HG03108 (cell line): ENCODE results near the gene PLCB1.

Source experiments
- ATAC-seq: cut with Tn5 transposase; IDR thresholded peaks from one replicate; pipeline ENCODE4 v1.9.1; 2021; ENCODE audit warnings: moderate library complexity; ENCODE audit not compliant: unreplicated experiment

Gene PLCB1

GRCh38 chr20:8527998-8528723 is 396.1 kb downstream of the PLCB1 start:
- peak; percentile 64 for ATAC-seq

DNA sequence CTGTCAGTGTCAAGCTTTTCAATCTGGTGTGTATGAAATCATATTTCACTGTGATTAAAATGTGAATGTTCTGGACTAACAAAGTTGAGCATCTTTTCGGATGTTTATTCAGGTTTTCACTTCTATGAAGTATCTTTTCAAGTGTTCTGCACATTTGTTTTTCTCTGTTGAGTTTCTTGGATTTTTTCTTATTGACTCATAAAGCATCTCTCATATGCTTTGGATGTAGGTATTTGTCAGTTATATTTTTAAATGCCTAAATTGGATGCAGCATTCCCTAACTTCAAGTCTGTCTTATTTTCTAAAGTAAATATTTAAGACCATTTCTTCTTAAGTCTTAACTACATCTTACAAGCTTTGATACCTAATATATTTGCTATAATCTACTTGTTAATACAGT is 398.0 kb downstream of the PLCB1 start:
- no peak for ATAC-seq

DNA sequence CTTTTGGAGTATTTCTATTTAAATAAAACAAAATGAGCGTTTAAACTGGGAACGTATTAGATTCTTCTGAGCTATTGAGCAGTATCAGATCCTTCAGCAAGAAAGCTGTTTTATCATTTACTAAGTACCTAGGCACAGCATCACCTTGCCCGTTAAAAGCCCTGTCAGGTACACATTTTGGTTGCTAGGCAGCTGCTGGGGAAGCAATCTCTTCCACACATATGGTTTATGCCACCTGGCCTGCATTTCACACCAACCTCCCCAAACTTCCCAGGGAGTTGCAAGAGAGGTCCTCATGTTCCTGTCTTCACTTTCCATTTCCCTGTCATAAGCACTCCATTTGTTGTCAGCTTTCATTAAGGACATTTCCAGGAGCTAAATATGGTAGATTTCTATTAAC is 400.1 kb downstream of the PLCB1 start:
- no peak for ATAC-seq

DNA sequence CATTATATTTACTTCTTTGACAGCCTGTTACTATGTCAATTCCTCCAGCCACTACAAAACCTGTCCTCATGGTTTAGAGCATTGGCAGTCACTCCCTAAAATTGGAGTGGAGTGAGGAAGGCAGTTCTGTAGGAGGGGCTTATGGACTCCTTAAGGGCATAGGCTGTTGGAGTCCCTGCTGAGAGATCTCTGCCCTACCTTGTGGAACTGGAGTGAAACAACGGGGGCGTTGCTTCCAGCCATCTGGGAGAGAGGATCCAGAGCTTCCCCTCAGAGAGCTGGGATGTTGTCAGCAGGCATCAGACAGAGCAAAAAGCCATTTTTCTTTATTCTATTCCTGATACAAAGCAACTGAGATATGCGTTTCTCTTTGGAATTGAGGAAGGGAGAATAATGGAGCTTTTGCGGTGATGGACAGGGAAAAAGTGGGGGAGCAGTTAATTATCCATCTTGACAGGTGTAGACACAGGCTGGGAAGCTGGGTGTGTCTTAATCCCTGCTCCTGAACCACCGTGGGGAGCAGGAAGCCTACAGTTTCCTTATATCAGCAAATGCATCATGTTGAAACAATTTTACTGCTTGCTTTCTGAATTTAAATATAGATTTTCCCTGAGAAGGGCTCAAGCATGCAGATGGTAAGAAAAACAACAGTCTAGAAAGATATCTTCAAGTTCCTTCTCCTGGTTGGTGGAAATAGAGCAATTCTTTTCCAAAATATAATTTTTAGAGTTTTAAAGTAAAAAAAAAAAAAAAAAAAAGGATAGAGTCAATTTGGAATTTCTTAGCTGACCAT is 402.5 kb downstream of the PLCB1 start:
- no peak for ATAC-seq

GRCh38 chr20:8535403-8536261 is 403.6 kb downstream of the PLCB1 start:
- ATAC-seq = no peak

GRCh38 chr20:8536262-8536618 is 404.2 kb downstream of the PLCB1 start:
- no peak for ATAC-seq

DNA sequence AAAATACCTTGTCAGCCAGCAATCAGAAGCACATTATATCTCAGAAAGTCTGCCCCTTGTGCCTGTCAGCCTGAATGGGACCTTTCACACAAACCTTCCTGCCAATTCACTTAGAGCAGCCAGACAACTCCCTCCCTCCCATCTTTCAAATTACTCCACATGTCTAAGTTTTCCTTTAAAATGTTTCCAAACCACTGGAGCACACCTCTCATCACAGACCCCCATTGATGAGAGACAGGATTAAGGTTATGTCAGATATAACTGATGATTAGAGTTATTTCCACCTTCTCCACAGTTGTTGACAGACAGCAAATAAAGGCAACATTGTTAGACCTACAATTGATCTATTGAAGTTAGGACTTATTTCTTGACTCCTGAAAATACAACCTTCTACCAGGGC is 408.4 kb downstream of the PLCB1 start:
- ATAC-seq = no peak

DNA sequence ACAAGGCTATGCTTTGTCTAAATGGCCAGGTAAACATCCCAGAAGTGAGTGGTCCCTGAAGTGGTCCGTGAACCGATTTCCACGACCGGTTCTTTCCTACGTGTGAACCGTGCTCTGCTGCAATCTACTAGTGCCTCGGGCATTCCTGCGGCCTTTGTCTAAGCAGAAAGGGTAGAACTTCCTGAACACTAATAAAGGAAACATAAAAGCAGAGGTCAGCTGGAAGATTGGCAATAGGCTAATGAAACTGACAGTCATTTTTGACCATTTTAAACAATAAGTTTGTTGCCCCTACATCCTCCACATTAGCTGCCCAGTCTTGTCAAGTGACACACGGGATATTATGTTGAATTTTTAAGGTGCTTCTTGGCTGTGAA is 410.0 kb downstream of the PLCB1 start:
- no peak for ATAC-seq

DNA sequence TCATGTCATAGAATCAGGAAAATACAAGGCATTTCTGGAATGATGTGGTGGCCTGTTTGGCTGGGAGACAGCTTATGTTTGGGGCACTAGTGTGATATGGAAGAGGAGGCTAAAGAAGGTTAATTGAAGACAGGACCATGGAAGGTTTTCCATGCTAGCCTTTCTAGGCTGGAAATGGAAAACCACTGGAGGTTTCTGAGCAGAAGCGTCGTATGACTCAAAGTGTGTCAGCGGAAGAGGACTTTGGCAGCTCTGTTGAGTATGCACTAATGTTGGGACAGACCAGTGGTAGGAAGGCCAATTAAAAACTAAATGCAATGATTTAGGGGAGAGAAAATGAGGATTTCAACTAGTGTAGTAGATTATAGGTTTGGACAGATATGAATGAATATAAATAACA is 413.1 kb downstream of the PLCB1 start:
- no peak for ATAC-seq

DNA sequence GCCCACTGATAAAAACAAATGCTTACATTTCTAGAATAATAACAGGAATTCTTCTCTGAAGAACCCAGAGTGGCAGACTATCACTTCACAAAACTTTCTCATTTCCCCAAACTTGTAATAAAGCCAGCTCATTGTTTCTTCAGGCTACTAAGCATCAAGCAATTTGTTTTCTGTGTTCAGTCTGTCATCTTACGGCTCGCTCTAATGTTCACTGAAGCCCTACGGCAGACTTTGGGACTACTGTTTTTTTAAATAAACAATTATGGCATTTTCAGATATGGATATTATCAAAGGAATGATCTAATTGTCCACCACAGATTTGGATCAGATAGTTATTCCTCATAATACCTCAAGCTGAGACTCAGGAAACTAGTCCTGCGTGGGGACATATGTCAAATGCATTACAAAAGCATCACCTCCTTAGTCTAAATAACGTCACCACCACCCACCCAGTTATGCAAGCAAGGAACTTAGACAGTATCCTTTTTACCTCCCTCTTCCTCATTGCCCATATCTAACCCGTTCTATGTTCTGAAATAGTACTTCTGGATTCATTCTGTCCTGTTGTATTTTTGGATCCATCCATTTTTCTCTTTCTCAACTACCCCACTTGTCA is 415.1 kb downstream of the PLCB1 start:
- no peak for ATAC-seq

DNA sequence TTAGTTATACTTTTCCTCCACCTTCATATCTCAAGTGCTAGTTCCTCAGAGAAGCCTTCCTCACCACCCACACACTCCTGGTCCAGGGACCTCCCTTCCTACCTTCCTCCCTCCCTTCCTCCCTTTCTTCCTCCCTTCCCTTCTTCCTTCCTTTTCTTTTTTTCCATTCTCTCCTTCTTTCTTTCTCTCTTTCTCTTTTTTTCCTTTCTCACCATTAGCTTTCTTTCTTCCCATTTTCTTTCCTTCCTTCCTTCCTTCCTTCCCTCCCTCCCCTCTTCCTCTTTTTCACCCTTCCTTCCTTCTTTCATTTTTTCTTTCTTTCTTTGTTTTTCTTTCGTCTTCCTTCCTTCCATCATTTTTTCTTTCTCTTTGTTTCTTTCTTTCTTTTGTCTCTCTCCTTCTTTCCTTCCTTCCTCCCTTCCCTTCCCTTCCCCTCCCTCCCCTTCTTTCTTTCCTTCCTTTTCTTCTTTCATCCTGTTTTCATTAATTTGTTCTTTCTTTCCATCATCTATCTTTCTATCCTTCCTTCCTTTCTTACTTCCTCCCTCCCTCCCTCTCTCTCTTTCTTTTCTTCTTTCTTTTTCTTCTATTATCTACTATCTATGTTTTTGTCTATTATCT is 416.0 kb downstream of the PLCB1 start:
- ATAC-seq = no peak

DNA sequence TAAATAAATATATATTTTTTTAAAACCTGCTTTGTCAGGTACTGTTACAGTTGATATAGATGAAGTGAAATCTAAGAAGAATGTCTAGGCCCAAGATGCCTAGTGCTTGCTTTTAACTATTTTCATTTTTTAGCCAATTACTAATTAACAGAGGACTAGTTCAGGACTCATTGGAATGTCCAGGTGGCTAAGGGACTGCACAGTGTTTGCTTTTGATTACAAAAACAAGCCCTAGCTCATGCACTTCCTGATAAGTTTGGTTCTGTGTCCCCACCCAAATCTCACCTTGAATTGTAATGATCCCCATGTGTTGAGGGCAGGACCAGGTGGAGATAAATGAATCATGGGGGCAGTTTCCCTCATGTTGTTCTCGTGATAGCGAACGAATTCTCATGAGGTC is 417.1 kb downstream of the PLCB1 start:
- no peak for ATAC-seq

- ATAC-seq = no peak
Observed at GRCh38 chr20:8557711-8558110, 425.6 kb downstream of the PLCB1 start.

DNA sequence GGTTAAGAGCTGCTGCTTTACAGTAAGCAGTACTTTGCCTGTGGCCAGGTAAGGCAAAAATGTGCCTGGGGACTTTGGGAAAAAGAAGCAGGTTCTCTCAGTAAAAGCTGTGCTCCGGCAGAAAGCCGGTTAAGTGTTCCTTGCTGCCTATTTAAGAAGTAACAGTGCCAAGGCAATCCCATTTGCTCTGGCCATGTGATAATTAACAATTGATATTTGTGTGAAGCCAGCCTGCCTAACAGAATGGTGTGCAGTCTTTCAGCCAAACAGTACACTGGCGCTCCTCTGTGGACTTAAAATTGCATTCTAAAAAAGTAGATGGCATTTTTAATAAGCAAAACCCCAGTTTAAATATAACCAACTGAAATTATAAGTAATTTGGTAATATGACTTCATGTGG is 430.3 kb downstream of the PLCB1 start:
- ATAC-seq = no peak

DNA sequence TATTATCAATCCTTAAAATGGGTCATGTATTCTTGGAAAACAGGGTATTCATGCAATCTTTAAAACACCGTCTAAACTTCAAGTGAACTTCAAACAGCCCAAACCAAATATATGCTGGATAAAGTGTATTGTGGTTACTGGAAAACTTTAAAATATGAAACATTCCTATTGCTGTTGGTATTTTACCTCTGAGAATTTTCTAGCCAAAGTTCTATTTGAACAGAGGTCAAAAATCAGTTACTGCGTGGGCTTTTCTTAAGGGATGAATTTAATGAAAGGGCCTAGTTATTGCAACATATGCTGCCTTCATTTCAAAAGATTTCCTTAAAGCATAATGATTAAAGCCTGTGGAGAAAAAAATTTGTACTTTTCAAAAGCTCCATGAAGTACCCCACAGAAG is 436.0 kb downstream of the PLCB1 start:
- ATAC-seq = no peak

GRCh38 chr20:8569766-8570165 is 437.7 kb downstream of the PLCB1 start:
- no peak for ATAC-seq

DNA sequence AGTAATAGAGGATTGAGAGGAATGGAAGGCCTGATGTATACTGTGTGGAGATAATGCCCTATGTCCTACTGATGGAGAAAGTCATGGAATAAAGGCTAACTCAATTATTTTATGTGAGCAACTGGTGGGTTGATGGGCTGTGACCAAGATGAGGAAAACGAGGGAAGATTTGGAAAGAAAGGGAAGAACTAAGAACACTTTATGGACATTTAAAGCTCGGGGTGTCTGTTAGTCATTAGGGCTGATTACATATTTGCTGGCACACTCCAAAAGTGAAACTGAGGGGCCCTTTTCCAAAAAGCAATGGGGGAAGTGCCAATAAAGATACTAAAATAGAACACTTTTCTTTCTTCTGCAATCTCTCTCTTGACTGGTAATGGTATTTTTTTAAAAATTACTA is 439.5 kb downstream of the PLCB1 start:
- no peak for ATAC-seq

GRCh38 chr20:8573686-8574085 is 441.6 kb downstream of the PLCB1 start:
- ATAC-seq = no peak

DNA sequence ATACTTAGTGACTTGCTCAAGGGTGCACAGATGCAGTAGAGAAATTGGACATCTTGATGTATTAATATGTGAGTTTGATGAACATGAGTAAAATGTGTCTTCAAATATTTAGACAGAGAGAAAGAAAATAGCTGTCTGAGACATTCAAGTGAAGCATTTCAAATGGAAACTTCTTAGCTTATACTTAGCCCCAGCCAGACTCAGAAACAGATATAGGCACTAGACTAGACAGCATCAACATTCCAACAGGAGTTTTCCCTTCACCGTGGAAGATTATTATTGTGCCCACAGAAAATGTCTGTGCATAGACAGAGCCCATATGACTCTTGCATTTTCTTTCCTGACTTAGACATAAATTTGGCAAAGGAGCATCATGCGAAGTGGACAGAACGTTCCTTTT is 443.0 kb downstream of the PLCB1 start:
- ATAC-seq = no peak

- no peak for ATAC-seq
Observed at GRCh38 chr20:8578161-8578865, 446.2 kb downstream of the PLCB1 start.
